GM23248 (cell line): ENCODE results near the gene GCC2. TPM values are rescaled to one million over a fixed set of nuclear protein-coding genes. Genes with fewer than 3 reads are reported as not detected.
A peak's percentile ranks its signal among the peaks of the same experiment; 100 is the strongest.
"Not testable (repeated sequence)": the region's sequence is repeated elsewhere in the genome, so short reads cannot be mapped to it uniquely, and the experiment has no call there.

ENCODE experiments used
- DNase-seq: peaks from one replicate; pipeline ENCODE4 v3.0.0-alpha.2; 2015
- H2AFZ ChIP-seq: fragments of 200-600 bp; sonication (generic); 2 replicates; pipeline ENCODE4 v1.6.1; 2016; ENCODE audit warnings: antibody characterized with exemption
- H3F3A ChIP-seq: fragments of 200-600 bp; sonication (generic); 2 replicates; pipeline ENCODE4 v1.6.1; 2016; ENCODE audit warnings: mild to moderate bottlenecking, antibody characterized with exemption, mixed run types; ENCODE audit not compliant: insufficient read depth
- H3K27ac ChIP-seq: fragments of 200-600 bp; sonication (generic); 2 replicates; pipeline ENCODE4 v1.5.1; 2016; ENCODE audit warnings: mild to moderate bottlenecking
- H3K27me3 ChIP-seq: fragments of 200-600 bp; sonication (generic); replicated peaks from 2 replicates; pipeline ENCODE4 v1.6.1; 2016; ENCODE audit warnings: mild to moderate bottlenecking; ENCODE audit not compliant: insufficient read depth
- H3K36me3 ChIP-seq: fragments of 200-600 bp; sonication (generic); 2 replicates; pipeline ENCODE4 v1.6.1; 2016; ENCODE audit warnings: low read depth, mild to moderate bottlenecking
- H3K4me1 ChIP-seq: fragments of 200-600 bp; sonication (generic); 2 replicates; pipeline ENCODE4 v1.6.1; 2016; ENCODE audit warnings: mild to moderate bottlenecking; ENCODE audit not compliant: insufficient read depth
- H3K4me2 ChIP-seq: fragments of 200-600 bp; sonication (generic); one replicate; pipeline ENCODE4 v1.6.1; 2016; ENCODE audit warnings: mild to moderate bottlenecking; ENCODE audit not compliant: unreplicated experiment
- H3K4me3 ChIP-seq: fragments of 200-600 bp; sonication (generic); 2 replicates; pipeline ENCODE4 v1.5.1; 2016; ENCODE audit warnings: mild to moderate bottlenecking
- H3K79me2 ChIP-seq: fragments of 200-600 bp; sonication (generic); 2 replicates; pipeline ENCODE4 v1.6.1; 2016; ENCODE audit warnings: mild to moderate bottlenecking; ENCODE audit not compliant: insufficient read depth
- H3K9ac ChIP-seq: fragments of 200-600 bp; sonication (generic); 2 replicates; pipeline ENCODE4 v1.6.1; 2016; ENCODE audit warnings: mild to moderate bottlenecking
- H3K9me2 ChIP-seq: fragments of 200-600 bp; sonication (generic); 2 replicates; pipeline ENCODE4 v1.6.1; 2016; ENCODE audit warnings: mixed run types, mild to moderate bottlenecking, moderate library complexity; ENCODE audit not compliant: insufficient read depth
- H3K9me3 ChIP-seq: fragments of 200-600 bp; sonication (generic); one replicate; pipeline ENCODE4 v1.6.1; 2017; ENCODE audit warnings: low read depth
- H4K20me1 ChIP-seq: fragments of 200-600 bp; sonication (generic); 2 replicates; pipeline ENCODE4 v1.6.0; 2016; ENCODE audit not compliant: insufficient read depth
- EZH2 ChIP-seq: fragments of 200-600 bp; sonication (generic); IDR thresholded peaks from 2 replicates; pipeline ENCODE4 v1.6.1; 2018; ENCODE audit warnings: antibody characterized with exemption, mild to moderate bottlenecking; ENCODE audit not compliant: insufficient read depth, poor library complexity, severe bottlenecking
- EZH2phosphoT487 ChIP-seq: fragments of 200-600 bp; sonication (generic); IDR thresholded peaks from 2 replicates; pipeline ENCODE4 v1.6.1; 2018; ENCODE audit warnings: antibody characterized with exemption, moderate library complexity, mild to moderate bottlenecking, low read depth; ENCODE audit not compliant: insufficient read depth
- WGBS, 2 experiments: methylation state at CpG; one replicate each; pipeline ENCODE4 v1.1.6; 2015 to 2017; ENCODE audit warnings: low lambda C conversion rate in 2 of 2, low coverage in 1 of 2; ENCODE audit errors: missing lambda C conversion rate in 2 of 2; 5-methylcytosine and 5-hydroxymethylcytosine counted together
- in situ Hi-C: fragments of 300-500 bp; cut with MboI; formaldehyde crosslinking; loops from 2 replicates; pipeline ENCODE4 v1.15.0; 2020
- polyA plus RNA-seq: library from polyadenylated mRNA; unstranded; fragments of >200 nt; fragmentation: Nextera tagmentation; extraction: Ambion mirVana; gene quantifications from 2 replicates; pipeline ENCODE4 v1.2.1, GENCODE V29; 2016
- small RNA-seq: library from RNA; depleted of rRNA; stranded (forward); fragments of <200 nt; gene quantifications from one replicate; pipeline ENCODE3, GENCODE V24; 2014; ENCODE audit warnings: low read depth, low replicate concordance
- total RNA-seq: library from RNA; depleted of rRNA; stranded (reverse); fragments of >200 nt; shearing (Covaris generic); gene quantifications from 2 replicates; pipeline ENCODE4 v1.2.3, GENCODE V29; 2014; rRNA removed

Gene GCC2
- total and polyA plus RNA-seq, 2 experiments from 2014 or later = 21.7 to 53.1 TPM

DNA sequence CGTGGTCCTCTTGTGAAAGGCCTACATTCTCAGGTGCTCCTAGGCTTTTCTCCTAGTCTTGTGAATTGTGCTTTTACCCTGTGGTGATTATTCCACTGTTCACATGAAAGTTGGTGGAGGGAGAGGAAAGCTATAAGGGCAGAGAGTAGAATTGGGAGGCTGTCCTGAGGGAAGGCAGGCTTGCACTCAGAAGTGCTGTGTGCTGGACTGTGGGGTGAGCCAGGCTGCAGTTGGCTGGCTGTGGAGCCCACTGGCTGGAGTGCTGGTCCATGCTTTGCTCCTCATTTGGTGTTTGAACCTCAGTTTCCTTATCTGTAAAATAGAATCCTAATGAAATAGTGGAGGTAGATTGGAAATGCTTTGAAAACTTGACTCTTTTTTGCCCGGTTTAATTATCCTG lies 106.6 kb downstream of the GCC2 start:
- Histone ChIP-seq H3K4me2 (no peak overlapping the region), H3K27ac (no peak overlapping the region), H3K79me2 (peaks cover 96% of the 10 kb centered on the region), H3K4me1 (peaks cover 16% of the 10 kb centered on the region), H3K9ac (no peak overlapping the region), H3K27me3 (no peaks in the 10 kb centered on the region), H4K20me1 (no peaks in the 10 kb centered on the region), H3K9me2 (no peaks in the 10 kb centered on the region), H3K36me3 (no peaks in the 10 kb centered on the region), H3F3A (no peaks in the 10 kb centered on the region), H2AFZ (no peak overlapping the region), H3K4me3 (no peak overlapping the region), H3K9me3 (no peaks in the 10 kb centered on the region)
- 79 to 88% methylated on average over 2 of the region's 2 CpGs for WGBS, 2 experiments
- in situ Hi-C loops = no loop called here
- DNase-seq = no peak
- TF ChIP-seq EZH2 (no peak), EZH2phosphoT487 (no peak)

DNA sequence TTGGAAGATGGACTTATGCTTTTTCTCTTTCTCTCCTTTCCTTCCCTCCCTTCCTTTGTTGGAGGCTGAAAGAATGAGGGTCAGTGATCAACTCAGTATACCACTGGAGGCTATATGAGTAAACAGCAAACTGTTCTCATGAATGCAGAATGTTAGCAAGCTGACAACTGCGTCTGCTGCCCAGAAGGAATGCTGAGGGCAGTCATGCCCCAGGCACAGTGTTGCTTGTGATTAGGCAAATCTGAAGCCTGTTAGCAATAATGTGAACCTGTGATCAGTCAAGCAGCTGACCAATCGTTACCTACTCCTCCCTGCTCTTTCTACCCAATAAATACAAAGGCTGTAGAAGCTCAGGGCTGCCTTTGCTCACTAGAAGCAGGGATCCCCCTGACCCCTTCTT lies 107.6 kb downstream of the GCC2 start:
- H4K20me1 ChIP-seq, H3K4me2 ChIP-seq, H3K27me3 ChIP-seq, H3F3A ChIP-seq, H3K9me2 ChIP-seq, in situ Hi-C loops, H2AFZ ChIP-seq, H3K9ac ChIP-seq, H3K4me3 ChIP-seq, H3K36me3 ChIP-seq, H3K9me3 ChIP-seq: not testable (repeated sequence)
- DNase-seq = peak; percentile 48
- WGBS, 2 experiments = 80 to 89% methylated on average over 2 of the region's 2 CpGs
- 0 out of 2 replicates have a peak overlapping the region, but pooled peaks have one; percentile 14 for H3K27ac ChIP-seq
- H3K4me1 ChIP-seq = peaks cover 16% of the 10 kb centered on the region
- peaks cover 99% of the 10 kb centered on the region for H3K79me2 ChIP-seq

Small RNAs within 50 kb of the gene (small RNA-seq; reads per million reads assigned to genes)
- not detected for gene SMIM12P1

Other genes with a start within 250 kb of the GCC2 start
- not detected in 2 replicates for gene SULT1C3, start 209.2 kb upstream of the GCC2 start, total RNA-seq
- not detected in 2 replicates for gene SULT1C3, start 209.2 kb upstream of the GCC2 start, polyA plus RNA-seq
- gene SULT1C2, start 160.3 kb upstream of the GCC2 start, total RNA-seq = not detected in 2 replicates
- gene SULT1C2, start 160.3 kb upstream of the GCC2 start, polyA plus RNA-seq = not detected in 2 replicates
- not detected in 2 replicates for gene SULT1C4, start 71.3 kb upstream of the GCC2 start, total RNA-seq
- not detected in 2 replicates for gene SULT1C4, start 71.3 kb upstream of the GCC2 start, polyA plus RNA-seq
- 122 and 131 TPM in 2 replicates for gene LIMS1, start 85.3 kb downstream of the GCC2 start, total RNA-seq
- 81.3 and 82.0 TPM in 2 replicates for gene LIMS1, start 85.3 kb downstream of the GCC2 start, polyA plus RNA-seq